Cardiac muscle cell (in vitro differentiated cells and primary cell): ENCODE results near the gene C1orf122. TPM values are rescaled to one million over a fixed set of nuclear protein-coding genes. Genes with fewer than 3 reads are reported as not detected.
A peak's percentile ranks its signal among the peaks of the same experiment; 100 is the strongest.

ENCODE experiments used
- DNase-seq, 2 donors: peaks; one replicate each; pipeline versions ENCODE4 v3.0.0 to v3.0.0-alpha.2; 2010 to 2017; ENCODE audit warnings: low read depth in 1 of 2, low spot score in 1 of 2
- H3K27ac ChIP-seq: fragments of 200-600 bp; sonication (generic); 2 replicates; pipeline ENCODE4 v1.5.1; 2016
- H3K27me3 ChIP-seq: fragments of 200-600 bp; sonication (generic); 2 replicates; pipeline ENCODE4 v1.6.0; 2016; ENCODE audit warnings: control low read depth
- H3K36me3 ChIP-seq: fragments of 200-600 bp; sonication (generic); 2 replicates; pipeline ENCODE4 v1.5.1; 2016; ENCODE audit warnings: control low read depth
- H3K4me1 ChIP-seq: fragments of 200-600 bp; sonication (generic); 2 replicates; pipeline ENCODE4 v1.8.1; 2017; ENCODE audit warnings: low read depth, mild to moderate bottlenecking, mixed run types
- H3K4me3 ChIP-seq: fragments of 200-600 bp; sonication (generic); 2 replicates; pipeline ENCODE4 v1.5.1; 2016; ENCODE audit warnings: mild to moderate bottlenecking
- H3K9me3 ChIP-seq: fragments of 200-600 bp; sonication (generic); 2 replicates; pipeline ENCODE4 v1.5.1; 2017; ENCODE audit warnings: low read depth, mild to moderate bottlenecking, control low read depth
- polyA plus RNA-seq: library from polyadenylated mRNA; unstranded; fragments of >200 nt; fragmentation: Nextera tagmentation; extraction: Ambion mirVana; gene quantifications from 2 replicates; pipeline ENCODE4 v1.2.1, GENCODE V29; 2016
- total RNA-seq: library from RNA; depleted of rRNA; stranded (reverse); fragments of >200 nt; gene quantifications from 2 replicates; pipeline ENCODE4 v1.2.3, GENCODE V29; 2016
- TF ChIP-seq, protein P1 (sequence below): IDR thresholded peaks from 2 replicates; pipeline ENCODE4 v1.5.1; 2012; ENCODE audit warnings: low read depth, mild to moderate bottlenecking, low read length

C1orf122 gene
- total and polyA plus RNA-seq, 2 experiments from 2014 or later = 104 to 174 TPM

DNA sequence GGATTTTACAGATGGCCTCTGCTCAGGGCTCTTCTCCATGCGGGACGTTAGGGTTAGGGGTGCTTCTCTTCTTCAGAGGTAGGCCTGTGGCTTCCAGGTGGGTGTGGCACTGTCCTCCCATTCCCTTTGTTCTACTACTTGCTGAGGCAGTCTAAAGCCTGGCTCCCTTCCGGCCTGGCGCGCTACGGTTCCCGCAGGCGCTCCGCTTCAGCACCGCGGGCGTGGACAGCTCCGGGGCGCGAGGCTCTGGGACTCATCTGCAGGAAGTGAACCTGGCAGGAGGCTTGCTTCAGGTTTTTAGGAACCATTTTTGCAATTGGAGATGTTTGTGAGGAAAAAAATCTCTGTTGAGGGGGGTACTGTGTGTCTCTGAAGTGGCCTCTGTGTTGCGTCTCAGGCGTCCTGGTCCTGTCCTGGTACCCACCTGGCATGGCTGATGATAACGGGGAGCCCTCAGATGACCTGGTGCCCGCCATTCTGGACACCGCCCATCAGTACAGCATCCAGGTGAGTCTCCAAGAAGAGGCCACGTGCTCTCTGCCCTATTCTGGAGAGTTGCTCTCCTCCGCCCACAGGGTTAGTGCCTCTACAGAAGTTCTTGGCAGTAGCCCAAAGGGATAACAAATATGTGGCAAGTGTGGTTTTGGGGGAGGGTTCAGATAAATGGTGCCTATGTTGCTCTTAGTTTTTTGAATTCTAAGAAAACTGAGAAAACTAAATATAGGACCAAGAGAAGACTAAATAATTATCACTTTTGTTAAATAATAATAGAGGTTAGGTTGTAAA, 12.1 kb upstream of the C1orf122 start:
- Histone ChIP-seq H3K9me3 (no peaks in the 10 kb centered on the region), H3K4me1 (no peaks in the 10 kb centered on the region), H3K27ac (no peak overlapping the region), H3K4me3 (no peak overlapping the region), H3K27me3 (peaks cover 47% of the 10 kb centered on the region), H3K36me3 (no peaks in the 10 kb centered on the region)
- peak; percentile 76 to 79 for DNase-seq
- TF ChIP-seq, protein P1, sequence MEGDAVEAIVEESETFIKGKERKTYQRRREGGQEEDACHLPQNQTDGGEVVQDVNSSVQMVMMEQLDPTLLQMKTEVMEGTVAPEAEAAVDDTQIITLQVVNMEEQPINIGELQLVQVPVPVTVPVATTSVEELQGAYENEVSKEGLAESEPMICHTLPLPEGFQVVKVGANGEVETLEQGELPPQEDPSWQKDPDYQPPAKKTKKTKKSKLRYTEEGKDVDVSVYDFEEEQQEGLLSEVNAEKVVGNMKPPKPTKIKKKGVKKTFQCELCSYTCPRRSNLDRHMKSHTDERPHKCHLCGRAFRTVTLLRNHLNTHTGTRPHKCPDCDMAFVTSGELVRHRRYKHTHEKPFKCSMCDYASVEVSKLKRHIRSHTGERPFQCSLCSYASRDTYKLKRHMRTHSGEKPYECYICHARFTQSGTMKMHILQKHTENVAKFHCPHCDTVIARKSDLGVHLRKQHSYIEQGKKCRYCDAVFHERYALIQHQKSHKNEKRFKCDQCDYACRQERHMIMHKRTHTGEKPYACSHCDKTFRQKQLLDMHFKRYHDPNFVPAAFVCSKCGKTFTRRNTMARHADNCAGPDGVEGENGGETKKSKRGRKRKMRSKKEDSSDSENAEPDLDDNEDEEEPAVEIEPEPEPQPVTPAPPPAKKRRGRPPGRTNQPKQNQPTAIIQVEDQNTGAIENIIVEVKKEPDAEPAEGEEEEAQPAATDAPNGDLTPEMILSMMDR = no peak

DNA sequence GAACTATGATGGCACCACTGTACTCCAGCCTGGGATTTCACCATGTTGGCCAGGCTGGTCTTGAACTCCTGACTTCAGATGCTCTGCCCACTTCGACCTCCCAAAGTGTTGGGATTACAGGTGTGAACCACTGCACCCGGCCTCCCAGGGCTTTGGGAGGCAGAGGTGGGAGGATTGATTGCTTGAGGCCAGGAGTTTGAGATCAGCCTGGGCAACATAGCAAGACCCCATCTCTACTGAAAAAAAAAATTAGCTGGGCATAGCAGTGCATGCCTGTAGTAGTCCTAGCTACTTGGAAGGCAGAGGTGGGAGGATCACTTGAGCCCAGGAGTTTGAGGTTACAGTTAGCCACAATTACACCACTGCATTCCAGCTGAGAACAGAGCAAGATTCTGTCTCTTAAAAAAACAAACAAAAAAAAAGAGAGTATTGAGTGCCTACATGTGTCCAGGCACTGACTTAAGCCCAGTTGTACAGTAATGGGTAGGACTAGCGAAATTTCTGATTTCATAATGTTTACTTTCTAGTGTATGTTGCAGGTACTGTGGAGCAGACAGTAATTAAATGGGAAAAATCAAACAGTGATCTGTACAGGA, 9.7 kb upstream of the C1orf122 start:
- peak in 1 of 2 donors; percentile 67 for DNase-seq
- Histone ChIP-seq H3K4me1 (no peaks in the 10 kb centered on the region), H3K9me3 (no peaks in the 10 kb centered on the region), H3K4me3 (no peak overlapping the region), H3K27me3 (peaks cover 23% of the 10 kb centered on the region), H3K36me3 (peaks cover 4% of the 10 kb centered on the region), H3K27ac (no peak overlapping the region)
- TF ChIP-seq, protein P1 = no peak

DNA sequence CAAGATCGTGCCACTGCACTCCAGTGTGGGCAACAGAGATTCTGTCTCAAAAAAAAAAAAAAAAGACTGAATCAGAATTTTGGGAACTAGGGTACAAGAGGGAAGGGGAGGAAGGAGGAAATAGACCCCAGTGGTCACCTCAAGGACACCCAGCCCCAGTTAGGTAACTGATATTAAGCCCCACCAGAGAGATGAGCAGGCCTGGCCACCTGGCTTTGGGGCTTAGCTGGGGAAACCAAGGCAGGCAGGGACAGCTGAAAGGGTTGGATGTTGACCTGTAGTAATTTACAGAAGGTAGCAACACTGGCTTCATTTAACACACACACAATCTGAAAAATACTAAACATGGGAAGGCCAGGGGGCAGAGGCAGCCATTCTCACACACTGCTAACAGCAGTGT, 5.2 kb upstream of the C1orf122 start:
- Histone ChIP-seq H3K4me1 (no peaks in the 10 kb centered on the region), H3K36me3 (peaks cover 30% of the 10 kb centered on the region), H3K4me3 (no peak overlapping the region), H3K9me3 (no peaks in the 10 kb centered on the region), H3K27ac (no peak overlapping the region), H3K27me3 (no peaks in the 10 kb centered on the region)
- TF ChIP-seq, protein P1 = no peak
- no peak for DNase-seq

DNA sequence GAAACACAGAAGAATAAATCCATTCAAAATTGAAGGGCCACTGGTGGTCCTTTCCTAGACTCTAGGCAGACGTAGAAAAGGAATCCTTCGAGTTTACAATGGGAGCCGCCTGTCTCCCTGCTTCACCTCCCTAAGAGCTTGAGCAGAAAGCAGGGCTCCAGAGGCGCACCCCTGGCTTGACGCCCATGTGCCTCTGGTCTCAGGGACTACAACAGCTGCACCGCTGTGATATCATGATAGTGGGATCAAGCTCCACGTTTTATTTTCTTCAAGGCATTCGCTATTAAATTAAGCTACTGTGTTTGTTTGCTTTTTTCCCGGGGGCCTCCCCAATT, 403 bp upstream of the C1orf122 start:
- H3K27ac ChIP-seq = peak overlapping the region; percentile 90
- H3K27me3 ChIP-seq = no peaks in the 10 kb centered on the region
- H3K36me3 ChIP-seq = peaks cover 30% of the 10 kb centered on the region
- peak overlapping the region; percentile 56 for H3K4me3 ChIP-seq
- TF ChIP-seq, protein P1 = no peak
- peaks cover 5% of the 10 kb centered on the region for H3K4me1 ChIP-seq
- H3K9me3 ChIP-seq = no peaks in the 10 kb centered on the region
- no peak for DNase-seq

DNA sequence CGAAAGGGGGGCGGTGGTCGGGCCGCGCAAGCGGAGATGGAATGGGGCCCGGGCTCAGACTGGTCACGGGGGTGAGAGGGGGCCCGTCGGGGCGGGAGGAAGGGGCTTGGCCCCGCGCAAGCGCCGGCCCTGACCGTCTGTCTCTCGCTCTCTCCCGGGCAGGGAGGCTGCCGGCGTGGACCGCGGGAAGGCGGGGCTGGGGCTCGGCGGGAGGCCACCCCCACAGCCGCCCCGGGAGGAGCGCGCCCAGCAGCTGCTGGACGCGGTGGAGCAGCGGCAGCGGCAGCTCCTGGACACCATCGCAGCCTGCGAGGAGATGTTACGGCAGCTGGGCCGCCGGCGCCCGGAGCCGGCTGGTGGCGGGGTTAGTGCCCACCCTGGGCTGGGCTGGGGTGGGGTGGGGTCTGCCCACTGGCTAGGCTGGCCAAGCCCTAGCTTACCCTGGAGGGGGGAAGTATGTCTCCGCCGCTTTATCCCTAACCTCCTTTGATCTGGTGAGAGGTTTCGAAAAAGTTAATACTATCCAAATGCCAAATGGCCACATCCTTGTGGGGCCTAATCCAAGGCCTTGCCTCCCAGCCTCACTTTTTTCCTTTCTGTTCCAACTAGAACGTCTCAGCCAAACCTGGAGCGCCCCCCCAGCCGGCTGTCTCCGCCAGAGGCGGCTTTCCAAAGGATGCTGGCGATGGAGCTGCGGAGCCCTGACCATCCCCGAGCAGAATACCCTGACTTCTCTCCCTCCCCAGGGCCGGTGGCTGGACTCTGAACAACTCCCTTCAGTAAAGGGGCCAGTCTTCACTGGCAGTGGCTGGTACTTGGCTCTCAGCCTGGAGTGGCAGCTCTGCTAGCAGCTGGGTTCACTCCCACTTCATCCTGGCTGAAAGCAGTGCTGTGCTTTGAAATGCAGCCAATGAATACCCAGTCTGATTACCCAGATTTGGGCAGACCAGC, 1.1 kb downstream of the C1orf122 start:
- Histone ChIP-seq H3K4me1 (peaks cover 5% of the 10 kb centered on the region), H3K27me3 (no peaks in the 10 kb centered on the region), H3K27ac (peak overlapping the region; percentile 90), H3K4me3 (peak overlapping the region; percentile 56), H3K9me3 (no peaks in the 10 kb centered on the region), H3K36me3 (peaks cover 18% of the 10 kb centered on the region)
- TF ChIP-seq, protein P1 = peak; percentile 7
- peak; percentile 87 to 90 for DNase-seq
